GM23338 (cell line): ENCODE measurements around the gene CAMSAP2.

Source experiments
- CREB1 ChIP-seq: fragments of 250-450 bp; sonication (Bioruptor Pico); IDR thresholded peaks from 2 replicates; pipeline ENCODE4 v1.5.0; 2020; ENCODE audit warnings: low read depth, mild to moderate bottlenecking, moderate library complexity
- CTCF ChIP-seq, 2 experiments: fragments of 200-600 bp in 1 of 2; sonication (generic) in 1 of 2; conservative IDR thresholded peaks; 2 replicates each; pipeline versions ENCODE4 v1.5.1 to v1.6.1; 2016 to 2017; ENCODE audit warnings: antibody characterized with exemption in 2 of 2, low read depth in 2 of 2, mild to moderate bottlenecking in 2 of 2, moderate library complexity in 1 of 2
- ETS1 ChIP-seq: IDR thresholded peaks from 2 replicates; pipeline ENCODE4 v1.6.1; 2016; ENCODE audit warnings: antibody characterized with exemption
- EZH2 ChIP-seq: fragments of 200-600 bp; sonication (generic); IDR thresholded peaks from one replicate; pipeline ENCODE4 v1.8.0; 2017; ENCODE audit warnings: antibody characterized with exemption, mild to moderate bottlenecking, low read depth; ENCODE audit not compliant: unreplicated experiment
- EZH2phosphoT487 ChIP-seq: fragments of 200-600 bp; sonication (generic); IDR thresholded peaks from one replicate; pipeline ENCODE4 v1.8.1; 2018; ENCODE audit warnings: antibody characterized with exemption; ENCODE audit not compliant: unreplicated experiment
- NANOG ChIP-seq: IDR thresholded peaks from 2 replicates; pipeline ENCODE4 v1.6.1; 2016; ENCODE audit warnings: antibody characterized with exemption, borderline replicate concordance
- POLR2AphosphoS5 ChIP-seq: IDR thresholded peaks from 2 replicates; pipeline ENCODE4 v1.6.1; 2016; ENCODE audit warnings: antibody characterized with exemption, low read depth
- REST ChIP-seq: IDR thresholded peaks from one replicate; pipeline ENCODE4 v1.6.1; 2018; ENCODE audit warnings: antibody characterized with exemption; ENCODE audit not compliant: unreplicated experiment

- peak; percentile 58 for TF ChIP-seq POLR2AphosphoS5
- peak; percentile 77 to 80 for TF ChIP-seq CTCF (conservative IDR thresholded peaks at IDR 0.05; ENCODE audit: low read depth in 2 of 2)
- TF ChIP-seq ETS1 = no peak
- no peak for TF ChIP-seq EZH2
- TF ChIP-seq EZH2phosphoT487 = no peak
- TF ChIP-seq REST = no peak
- peak; percentile 16; the same call in 1 of the 2 replicates for TF ChIP-seq CREB1 (CRISPR knock-in tag)
- TF ChIP-seq NANOG = no peak
These were observed 152.4 kb downstream of the CAMSAP2 start for GRCh38 chr1:200890818-200891773.
